GM18867 (cell line): ENCODE results near the gene NXPE3.
A peak's percentile ranks its signal among the peaks of the same experiment; 100 is the strongest.
"Not testable (repeated sequence)": the region's sequence is repeated elsewhere in the genome, so short reads cannot be mapped to it uniquely, and the experiment has no call there.

Source experiments
- ATAC-seq: cut with Tn5 transposase; IDR thresholded peaks from one replicate; pipeline ENCODE4 v1.9.1; 2021; ENCODE audit warnings: mild to moderate bottlenecking, moderate library complexity; ENCODE audit not compliant: unreplicated experiment

NXPE3 gene

GRCh38 chr3:101850246-101851051 lies 71.4 kb downstream of the NXPE3 start:
- no peak for ATAC-seq

DNA sequence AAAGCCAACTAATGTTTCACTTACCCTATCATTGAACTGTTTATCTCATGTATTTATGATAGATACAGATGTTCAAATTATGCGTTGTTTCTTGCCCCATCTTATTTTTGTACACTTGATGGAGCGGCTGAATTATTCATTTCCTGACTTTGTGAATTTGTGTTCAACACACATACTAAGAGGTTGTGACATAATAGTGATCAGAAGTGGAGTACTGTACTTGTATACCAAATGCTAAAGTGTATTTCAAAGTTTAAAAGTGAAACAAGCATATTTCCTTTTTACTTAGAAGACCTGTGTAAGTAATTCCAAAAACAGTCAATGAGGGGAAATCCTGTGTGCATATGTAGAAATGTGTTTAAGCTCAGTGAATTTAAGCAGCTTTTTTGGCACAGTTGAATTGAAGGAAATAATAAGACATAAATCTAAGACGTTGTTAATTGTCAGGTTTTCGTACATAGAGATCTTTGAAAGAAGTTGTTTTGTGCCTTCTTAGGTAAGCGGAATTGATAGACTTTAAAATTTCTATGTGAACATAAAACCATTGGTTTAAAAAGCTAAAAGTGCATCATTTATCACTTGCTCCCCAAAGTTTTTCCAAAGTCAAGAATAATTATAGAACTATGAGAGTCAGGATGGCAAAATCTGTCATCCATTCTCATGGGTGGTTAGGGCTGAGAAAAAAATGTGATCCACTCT lies 72.2 kb downstream of the NXPE3 start:
- ATAC-seq, result no peak

DNA sequence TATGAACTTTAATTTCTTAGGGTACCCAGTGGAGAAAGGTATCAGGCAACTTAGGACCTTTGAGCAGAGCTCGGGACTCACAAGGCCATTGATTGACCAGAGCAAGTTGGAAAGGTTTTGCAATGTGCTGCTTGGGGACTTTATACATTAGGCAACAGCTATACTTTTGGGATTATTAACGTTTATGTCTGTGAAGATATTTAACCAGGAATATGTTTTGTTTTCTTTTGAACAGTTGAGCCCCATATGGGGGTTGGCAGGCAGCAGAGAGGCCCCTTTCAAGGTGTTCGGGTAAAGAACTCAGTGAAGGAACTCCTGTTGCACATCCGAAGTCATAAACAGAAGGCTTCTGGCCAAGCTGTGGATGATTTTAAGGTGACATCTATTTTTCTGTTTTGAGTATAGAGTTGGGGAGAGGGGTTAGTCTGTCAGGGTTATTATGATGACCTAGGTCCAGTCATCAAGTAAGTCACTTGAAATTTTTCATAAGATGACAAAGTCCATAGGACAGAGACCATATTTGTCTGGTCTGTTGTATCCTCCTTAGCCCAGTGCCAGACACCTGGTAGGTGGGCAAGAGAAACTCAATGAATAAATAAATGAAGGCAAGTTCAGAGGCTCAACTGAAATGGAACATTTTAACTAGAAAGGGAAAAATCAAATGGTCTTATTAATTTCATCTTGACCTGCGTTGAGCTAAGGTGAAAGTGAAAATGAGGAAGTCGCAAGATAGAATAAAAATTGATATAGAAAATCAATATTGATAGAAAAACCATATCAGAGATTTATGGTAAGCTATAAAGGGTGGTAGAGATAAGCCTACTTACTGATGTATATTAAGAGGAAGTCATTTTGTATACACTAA lies 73.1 kb downstream of the NXPE3 start:
- no peak for ATAC-seq

DNA sequence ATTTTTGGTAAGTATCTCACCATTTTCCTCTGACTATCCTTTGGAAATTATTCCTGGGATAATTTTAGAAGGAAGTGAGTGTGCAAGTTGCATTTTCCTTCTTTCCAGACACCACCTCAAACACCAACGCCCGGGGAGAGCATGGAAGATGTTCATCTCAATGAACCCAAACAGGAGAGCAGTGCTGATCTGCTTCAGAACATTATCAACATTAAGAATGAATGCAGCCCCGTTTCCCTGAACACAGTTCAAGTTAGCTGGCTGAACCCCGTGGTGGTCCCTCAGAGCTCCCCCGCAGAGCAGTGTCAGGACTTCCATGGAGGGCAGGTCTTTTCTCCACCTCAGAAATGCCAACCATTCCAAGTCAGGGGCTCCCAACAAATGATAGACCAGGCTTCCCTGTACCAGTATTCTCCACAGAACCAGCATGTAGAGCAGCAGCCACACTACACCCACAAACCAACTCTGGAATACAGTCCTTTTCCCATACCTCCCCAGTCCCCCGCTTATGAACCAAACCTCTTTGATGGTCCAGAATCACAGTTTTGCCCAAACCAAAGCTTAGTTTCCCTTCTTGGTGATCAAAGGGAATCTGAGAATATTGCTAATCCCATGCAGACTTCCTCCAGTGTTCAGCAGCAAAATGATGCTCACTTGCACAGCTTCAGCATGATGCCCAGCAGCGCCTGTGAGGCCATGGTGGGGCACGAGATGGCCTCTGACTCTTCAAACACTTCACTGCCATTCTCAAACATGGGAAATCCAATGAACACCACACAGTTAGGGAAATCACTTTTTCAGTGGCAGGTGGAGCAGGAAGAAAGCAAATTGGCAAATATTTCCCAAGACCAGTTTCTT lies 74.2 kb downstream of the NXPE3 start:
- no peak for ATAC-seq

- no peak for ATAC-seq
Observed at GRCh38 chr3:101853982-101854381, 75.0 kb downstream of the NXPE3 start.

DNA sequence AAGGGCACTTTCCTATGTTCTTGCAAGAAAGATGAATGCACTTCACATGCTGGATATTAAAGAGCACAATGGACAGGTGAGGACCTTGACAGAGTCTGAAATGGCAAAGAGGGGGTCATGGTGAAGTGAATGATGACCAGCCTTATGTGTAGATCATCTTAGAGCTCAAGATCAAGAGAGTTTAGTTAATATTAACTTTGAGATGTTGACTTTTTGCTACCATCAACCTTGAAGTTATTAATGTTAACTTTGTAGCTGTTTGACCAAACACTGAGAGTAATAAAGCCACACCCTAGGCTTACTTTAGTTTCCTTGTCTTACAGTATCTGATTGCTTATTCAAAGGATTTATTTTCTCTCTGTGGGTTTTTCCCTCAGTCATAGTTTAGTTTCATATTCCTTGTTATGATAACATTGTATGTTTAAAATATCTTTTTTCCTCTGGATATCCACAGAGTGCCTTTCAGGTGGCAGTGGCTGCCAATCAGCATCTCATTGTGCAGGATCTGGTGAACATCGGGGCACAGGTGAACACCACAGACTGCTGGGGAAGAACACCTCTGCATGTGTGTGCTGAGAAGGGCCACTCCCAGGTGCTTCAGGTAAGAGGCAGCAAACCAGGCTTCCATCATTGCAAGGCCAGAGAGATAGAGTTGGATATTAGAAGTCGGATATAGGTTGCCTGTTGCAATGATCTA lies 75.7 kb downstream of the NXPE3 start:
- ATAC-seq, result no peak

DNA sequence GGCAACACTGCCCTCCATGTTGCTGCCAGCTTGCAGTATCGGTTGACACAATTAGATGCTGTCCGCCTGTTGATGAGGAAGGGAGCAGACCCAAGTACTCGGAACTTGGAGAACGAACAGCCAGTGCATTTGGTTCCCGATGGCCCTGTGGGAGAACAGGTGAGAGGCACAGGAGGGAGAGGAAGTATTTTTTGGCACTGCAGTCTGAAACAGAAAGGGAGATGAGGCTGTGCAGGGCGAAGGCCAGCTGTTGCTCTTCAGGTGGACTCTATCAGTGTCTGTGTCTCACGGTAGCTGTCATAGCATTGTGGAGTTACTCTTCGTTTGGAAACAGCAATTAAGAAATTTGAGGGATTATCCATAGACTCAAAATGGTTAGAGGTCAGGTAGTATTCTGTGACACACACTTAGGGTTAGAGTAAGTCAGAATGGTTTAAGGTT lies 78.3 kb downstream of the NXPE3 start:
- no peak for ATAC-seq

DNA sequence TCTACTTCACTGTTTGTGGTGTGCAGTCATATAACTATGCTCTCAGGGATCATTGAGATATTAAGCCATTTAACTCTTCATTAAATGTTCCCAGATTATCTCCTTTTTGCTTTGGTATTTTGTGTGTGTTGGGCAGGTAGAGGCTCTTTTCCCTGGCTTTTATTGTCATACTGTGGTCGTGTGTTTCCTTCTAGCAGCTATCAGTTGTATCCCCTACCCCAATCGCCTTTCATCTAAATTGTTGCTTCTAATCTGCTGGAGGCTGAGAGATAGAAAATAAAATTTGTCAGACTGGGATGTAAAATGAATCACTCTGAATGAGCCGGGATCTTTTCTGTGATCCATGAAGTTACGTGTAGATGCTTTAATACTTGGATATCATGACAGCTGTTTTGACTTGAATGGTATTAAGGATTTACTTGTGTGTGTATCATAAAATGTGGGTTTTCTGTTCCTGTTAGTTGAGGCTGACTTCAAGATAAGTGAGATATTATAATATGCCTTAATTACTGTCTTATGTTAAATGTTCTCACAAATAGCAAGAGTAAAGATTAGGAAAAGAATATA lies 79.5 kb downstream of the NXPE3 start:
- no peak for ATAC-seq

DNA sequence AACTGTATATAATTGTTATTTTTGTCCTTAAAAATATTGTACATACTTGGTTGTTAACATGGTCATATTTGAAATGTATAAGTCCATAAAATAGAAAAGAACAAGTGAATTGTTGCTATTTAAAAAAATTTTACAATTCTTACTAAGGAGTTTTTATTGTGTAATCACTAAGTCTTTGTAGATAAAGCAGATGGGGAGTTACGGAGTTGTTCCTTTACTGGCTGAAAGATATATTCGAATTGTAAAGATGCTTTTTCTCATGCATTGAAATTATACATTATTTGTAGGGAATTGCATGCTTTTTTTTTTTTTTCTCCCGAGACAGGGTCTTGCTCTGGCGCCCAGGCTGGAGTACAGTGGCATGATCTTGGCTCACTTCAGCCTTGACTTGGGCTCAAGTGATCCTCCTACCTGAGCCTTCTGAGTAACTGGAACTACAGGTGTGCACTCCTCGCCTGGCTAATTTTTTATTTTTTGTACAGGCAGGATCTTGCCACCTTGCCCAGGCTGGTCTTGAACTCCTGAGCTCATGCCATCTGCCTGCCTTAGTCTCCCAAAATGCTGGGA lies 81.0 kb downstream of the NXPE3 start:
- no peak for ATAC-seq

DNA sequence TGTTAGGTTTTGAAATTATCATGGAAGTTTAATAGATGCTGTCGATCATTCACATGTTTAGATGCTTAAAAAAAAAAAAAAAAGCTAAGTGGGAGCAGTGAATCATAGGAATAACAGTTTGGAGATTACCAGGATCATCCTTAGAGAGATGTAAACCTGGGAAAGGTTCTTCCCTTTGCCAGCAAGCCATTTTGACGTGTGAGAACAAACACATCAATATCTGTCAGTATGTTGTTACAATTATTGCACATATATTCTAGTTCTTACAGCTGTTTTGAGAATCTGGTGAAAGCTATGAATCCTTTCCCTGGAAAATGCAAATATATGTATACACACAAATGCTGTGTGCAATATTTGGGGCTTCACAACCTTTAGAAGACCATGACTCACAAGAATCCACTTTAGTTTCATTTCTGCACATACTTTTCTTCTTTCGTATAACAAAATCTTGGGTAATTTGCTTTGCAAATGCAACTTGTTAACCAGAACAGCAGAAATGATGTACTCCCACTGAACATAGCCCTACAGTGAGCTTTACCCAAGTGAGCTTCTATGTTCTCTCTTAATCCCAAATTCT lies 82.3 kb downstream of the NXPE3 start:
- peak; percentile 62 for ATAC-seq

- no peak for ATAC-seq
Observed at GRCh38 chr3:101861789-101862415, 82.9 kb downstream of the NXPE3 start.

DNA sequence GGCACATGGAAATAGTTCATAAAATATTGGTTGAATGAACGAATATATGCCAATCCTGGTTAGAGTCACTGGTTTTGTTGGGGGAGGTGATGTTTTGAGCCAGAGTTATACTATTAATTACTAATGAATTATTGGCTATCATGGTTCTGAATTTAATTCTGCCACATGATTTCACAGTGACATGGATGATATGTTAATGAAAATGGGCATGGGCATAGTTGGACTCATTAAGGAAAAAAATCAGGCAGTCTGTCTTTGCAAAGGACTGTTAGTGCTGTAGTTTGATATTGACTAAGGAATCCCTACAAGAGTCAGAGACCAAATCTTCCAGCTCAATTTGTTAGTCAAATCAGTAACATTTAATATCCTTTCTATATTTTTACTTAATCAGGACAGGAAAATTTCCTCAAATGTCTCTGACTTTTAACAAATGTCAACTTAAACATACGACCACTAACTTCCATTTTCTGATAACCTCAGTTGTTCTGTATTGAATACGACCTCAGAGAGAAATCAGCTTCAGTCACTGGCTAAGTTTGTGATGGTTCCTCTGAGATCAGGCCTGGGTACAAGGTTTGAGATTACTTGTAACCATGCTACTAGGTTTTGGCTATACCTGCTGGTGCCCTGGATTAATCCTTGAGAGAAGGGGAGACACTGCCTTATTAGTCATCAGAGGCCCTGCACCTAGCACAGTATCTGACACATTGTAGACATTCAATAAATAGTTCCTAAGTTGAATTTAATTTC lies 83.6 kb downstream of the NXPE3 start:
- ATAC-seq, result no peak

- not testable (repeated sequence) for ATAC-seq
Observed at GRCh38 chr3:101864926-101865325, 85.9 kb downstream of the NXPE3 start.

DNA sequence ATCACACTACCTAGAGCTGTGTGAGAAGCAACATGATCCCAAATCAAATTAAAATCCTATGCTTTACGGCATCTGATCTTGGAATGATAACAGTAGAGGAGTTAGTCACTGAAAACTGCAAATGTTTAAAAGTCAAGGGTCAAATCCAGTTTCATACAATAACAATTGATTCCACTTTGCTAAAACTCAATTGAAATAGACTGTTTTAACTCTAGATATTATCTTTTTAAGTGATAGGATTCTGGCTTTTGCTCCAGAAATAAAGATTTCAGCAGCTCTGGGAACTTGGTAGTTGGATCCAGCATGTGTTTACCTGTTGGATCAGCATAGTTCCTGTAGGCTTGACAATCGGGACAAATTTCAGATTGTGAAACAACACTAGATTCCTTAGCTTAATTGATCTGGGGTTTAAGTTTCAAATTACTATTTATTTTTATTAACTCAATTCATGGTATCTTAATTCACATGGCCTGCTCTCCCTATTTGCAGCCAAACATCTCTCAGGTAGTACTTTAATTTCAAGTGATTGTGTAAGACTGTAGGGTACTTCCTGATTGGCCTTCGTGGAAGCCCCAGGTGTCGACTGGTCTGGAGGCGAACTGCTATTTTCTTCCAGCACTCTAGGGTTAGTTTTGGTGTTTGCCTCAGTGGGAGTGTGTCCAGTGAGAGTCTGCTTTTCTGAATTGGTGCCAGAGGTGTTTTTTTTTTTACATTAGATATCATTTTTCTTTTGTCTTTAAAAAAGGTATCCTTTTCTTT lies 86.9 kb downstream of the NXPE3 start:
- ATAC-seq, result no peak

- ATAC-seq, result no peak
Observed at GRCh38 chr3:101867511-101867910, 88.5 kb downstream of the NXPE3 start.

DNA sequence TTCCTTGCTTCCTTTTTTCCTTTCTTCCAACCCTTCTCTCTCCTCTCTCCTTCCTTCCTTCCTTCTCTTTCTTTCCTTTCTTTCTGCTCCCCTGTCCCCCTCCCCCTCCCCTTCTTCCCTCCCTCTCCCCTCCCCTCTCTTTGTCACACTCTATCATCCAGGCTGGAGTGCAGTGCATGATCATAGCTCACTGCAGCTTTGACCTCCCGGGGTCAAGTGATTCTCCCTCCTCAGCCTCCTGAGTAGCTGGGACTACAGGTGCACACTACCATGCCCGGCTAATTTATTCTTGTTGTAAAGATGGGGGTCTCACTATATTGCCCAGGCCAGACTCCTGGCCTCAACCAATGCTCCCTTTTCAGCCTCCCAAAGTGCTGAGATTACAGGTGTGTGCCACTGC lies 89.0 kb downstream of the NXPE3 start:
- ATAC-seq, result no peak
